ENCODE data around the gene ATF2. TPM values are rescaled to one million over a fixed set of nuclear protein-coding genes. Genes with fewer than 3 reads are reported as not detected.

The ATF2 gene
- total and polyA plus RNA-seq, 2 of the 13 experiments (the other 11 are each of a cell fraction or from before 2014, with no cell fraction given) = 91.6 to 95.1 TPM

DNA sequence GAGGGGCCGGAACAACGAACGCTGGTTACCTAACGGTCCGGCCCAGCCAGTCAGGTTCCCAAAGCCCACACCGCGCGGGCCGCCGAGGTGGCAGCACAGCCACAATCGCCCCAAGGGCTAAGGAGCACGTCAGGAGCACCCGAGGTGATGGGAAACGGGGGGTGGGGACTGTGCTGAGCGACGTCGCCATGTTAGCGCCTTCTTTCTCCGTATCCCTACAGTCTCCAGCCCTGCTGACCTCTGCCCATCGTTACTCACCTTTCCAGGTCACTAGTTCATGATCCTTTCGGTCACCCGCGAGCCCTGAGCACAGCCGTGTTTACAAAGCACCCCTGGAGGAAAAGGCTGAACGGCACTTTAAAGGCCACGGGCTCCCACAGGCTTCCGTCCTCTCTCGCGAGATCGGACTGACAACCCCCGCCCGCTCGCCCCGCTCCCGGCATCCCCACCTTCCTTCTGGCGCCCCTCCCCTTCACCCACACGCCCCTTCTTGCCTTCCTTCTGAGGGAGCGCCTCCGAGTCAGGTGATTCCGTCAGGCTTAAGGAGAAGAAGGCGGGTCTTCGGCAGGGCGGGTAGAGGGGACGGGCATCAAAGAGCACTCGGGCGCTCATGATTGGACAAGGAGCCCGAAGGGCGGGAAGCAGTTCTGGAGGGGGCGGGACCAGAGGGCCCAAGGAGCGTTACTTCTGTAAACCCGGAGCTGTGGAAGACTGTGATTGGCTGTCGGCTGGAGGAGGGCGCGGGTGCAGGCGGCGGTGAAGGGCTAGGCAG is at the start of gene ATF2 (continued):
- TF ChIP-seq PPARG (CRISPR knock-in tag; conservative IDR thresholded peaks at IDR 0.05) (peak; percentile 60; the same call in 1 of the 2 replicates), PRPF4 (IDR thresholded peaks at IDR 0.05; ENCODE audit: low read depth, low read length, poor library complexity, severe bottlenecking) (no peak), BRD4 (CRISPR knock-in tag; IDR thresholded peaks at IDR 0.05) (peak; percentile 90; the same call in 1 of the 2 replicates), ZNF235 (CRISPR knock-in tag; IDR thresholded peaks at IDR 0.05; ENCODE audit: borderline replicate concordance) (no peak), NR2F1 (CRISPR knock-in tag; IDR thresholded peaks at IDR 0.05) (peak; percentile 49 to 83; a peak in 3 of 4 replicates), ZNF12 (CRISPR knock-in tag; IDR thresholded peaks at IDR 0.05) (peak; percentile 83; the same call in 1 of the 2 replicates), ATF7-NPFF (CRISPR knock-in tag; IDR thresholded peaks at IDR 0.05; ENCODE audit: low read depth) (peak; percentile 49), ZNF766 (CRISPR knock-in tag; IDR thresholded peaks at IDR 0.05; ENCODE audit: borderline replicate concordance) (peak; percentile 82; the same call in 1 of the 2 replicates), XRCC5 (optimal IDR thresholded peaks at IDR 0.05; ENCODE audit: low read length) (peak; percentile 85), CHCHD3 (CRISPR knock-in tag; IDR thresholded peaks at IDR 0.05) (no peak; the same call in 1 of the 2 replicates), ZNF468 (CRISPR knock-in tag; IDR thresholded peaks at IDR 0.05) (peak; percentile 71), ZNF775 (CRISPR knock-in tag; IDR thresholded peaks at IDR 0.05; ENCODE audit: borderline replicate concordance) (0 out of 2 replicates have a peak, but pooled peaks have one; percentile 73), ZNF34 (CRISPR knock-in tag; IDR thresholded peaks at IDR 0.05; ENCODE audit: borderline replicate concordance) (no peak; the same call in 1 of the 2 replicates), ZSCAN12 (CRISPR knock-in tag; IDR thresholded peaks at IDR 0.05) (no peak)
- TF ChIP-seq, protein P1, sequence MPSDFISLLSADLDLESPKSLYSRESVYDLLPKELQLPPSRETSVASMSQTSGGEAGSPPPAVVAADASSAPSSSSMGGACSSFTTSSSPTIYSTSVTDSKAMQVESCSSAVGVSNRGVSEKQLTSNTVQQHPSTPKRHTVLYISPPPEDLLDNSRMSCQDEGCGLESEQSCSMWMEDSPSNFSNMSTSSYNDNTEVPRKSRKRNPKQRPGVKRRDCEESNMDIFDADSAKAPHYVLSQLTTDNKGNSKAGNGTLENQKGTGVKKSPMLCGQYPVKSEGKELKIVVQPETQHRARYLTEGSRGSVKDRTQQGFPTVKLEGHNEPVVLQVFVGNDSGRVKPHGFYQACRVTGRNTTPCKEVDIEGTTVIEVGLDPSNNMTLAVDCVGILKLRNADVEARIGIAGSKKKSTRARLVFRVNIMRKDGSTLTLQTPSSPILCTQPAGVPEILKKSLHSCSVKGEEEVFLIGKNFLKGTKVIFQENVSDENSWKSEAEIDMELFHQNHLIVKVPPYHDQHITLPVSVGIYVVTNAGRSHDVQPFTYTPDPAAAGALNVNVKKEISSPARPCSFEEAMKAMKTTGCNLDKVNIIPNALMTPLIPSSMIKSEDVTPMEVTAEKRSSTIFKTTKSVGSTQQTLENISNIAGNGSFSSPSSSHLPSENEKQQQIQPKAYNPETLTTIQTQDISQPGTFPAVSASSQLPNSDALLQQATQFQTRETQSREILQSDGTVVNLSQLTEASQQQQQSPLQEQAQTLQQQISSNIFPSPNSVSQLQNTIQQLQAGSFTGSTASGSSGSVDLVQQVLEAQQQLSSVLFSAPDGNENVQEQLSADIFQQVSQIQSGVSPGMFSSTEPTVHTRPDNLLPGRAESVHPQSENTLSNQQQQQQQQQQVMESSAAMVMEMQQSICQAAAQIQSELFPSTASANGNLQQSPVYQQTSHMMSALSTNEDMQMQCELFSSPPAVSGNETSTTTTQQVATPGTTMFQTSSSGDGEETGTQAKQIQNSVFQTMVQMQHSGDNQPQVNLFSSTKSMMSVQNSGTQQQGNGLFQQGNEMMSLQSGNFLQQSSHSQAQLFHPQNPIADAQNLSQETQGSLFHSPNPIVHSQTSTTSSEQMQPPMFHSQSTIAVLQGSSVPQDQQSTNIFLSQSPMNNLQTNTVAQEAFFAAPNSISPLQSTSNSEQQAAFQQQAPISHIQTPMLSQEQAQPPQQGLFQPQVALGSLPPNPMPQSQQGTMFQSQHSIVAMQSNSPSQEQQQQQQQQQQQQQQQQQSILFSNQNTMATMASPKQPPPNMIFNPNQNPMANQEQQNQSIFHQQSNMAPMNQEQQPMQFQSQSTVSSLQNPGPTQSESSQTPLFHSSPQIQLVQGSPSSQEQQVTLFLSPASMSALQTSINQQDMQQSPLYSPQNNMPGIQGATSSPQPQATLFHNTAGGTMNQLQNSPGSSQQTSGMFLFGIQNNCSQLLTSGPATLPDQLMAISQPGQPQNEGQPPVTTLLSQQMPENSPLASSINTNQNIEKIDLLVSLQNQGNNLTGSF (CRISPR knock-in tag; IDR thresholded peaks at IDR 0.05) = peak; percentile 89; the same call in 1 of the 2 replicates
- TF ChIP-seq, protein P2, sequence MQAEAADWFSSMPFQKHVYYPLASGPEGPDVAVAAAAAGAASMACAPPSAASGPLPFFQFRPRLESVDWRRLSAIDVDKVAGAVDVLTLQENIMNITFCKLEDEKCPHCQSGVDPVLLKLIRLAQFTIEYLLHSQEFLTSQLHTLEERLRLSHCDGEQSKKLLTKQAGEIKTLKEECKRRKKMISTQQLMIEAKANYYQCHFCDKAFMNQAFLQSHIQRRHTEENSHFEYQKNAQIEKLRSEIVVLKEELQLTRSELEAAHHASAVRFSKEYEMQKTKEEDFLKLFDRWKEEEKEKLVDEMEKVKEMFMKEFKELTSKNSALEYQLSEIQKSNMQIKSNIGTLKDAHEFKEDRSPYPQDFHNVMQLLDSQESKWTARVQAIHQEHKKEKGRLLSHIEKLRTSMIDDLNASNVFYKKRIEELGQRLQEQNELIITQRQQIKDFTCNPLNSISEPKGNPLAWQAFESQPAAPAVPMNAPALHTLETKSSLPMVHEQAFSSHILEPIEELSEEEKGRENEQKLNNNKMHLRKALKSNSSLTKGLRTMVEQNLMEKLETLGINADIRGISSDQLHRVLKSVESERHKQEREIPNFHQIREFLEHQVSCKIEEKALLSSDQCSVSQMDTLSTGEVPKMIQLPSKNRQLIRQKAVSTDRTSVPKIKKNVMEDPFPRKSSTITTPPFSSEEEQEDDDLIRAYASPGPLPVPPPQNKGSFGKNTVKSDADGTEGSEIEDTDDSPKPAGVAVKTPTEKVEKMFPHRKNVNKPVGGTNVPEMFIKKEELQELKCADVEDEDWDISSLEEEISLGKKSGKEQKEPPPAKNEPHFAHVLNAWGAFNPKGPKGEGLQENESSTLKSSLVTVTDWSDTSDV (CRISPR knock-in tag; IDR thresholded peaks at IDR 0.05) = no peak
- TF ChIP-seq, protein P3, sequence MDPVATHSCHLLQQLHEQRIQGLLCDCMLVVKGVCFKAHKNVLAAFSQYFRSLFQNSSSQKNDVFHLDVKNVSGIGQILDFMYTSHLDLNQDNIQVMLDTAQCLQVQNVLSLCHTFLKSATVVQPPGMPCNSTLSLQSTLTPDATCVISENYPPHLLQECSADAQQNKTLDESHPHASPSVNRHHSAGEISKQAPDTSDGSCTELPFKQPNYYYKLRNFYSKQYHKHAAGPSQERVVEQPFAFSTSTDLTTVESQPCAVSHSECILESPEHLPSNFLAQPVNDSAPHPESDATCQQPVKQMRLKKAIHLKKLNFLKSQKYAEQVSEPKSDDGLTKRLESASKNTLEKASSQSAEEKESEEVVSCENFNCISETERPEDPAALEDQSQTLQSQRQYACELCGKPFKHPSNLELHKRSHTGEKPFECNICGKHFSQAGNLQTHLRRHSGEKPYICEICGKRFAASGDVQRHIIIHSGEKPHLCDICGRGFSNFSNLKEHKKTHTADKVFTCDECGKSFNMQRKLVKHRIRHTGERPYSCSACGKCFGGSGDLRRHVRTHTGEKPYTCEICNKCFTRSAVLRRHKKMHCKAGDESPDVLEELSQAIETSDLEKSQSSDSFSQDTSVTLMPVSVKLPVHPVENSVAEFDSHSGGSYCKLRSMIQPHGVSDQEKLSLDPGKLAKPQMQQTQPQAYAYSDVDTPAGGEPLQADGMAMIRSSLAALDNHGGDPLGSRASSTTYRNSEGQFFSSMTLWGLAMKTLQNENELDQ (CRISPR knock-in tag; IDR thresholded peaks at IDR 0.05; ENCODE audit: borderline replicate concordance) = no peak; the same call in 1 of the 2 replicates

All from HepG2 (cell line).